Effector memory CD4-positive, alpha-beta T cell (primary cell): ENCODE measurements around the gene PERP.
A peak's percentile ranks its signal among the peaks of the same experiment; 100 is the strongest.

Experiments used
- DNase-seq, 3 donors: peaks; one replicate each; pipeline ENCODE4 v3.0.0-alpha.2; 2020
- H3K27ac ChIP-seq: 2 replicates; pipeline ENCODE4 v1.7.0; 2013; ENCODE audit warnings: mild to moderate bottlenecking, low read length, moderate library complexity; ENCODE audit not compliant: insufficient read depth, poor library complexity, severe bottlenecking
- H3K27me3 ChIP-seq: replicated peaks from 2 replicates; pipeline ENCODE4 v1.7.0; 2013; ENCODE audit warnings: mild to moderate bottlenecking, low read length; ENCODE audit not compliant: insufficient read depth, control insufficient read depth, poor library complexity, severe bottlenecking
- H3K36me3 ChIP-seq: 2 replicates; pipeline ENCODE4 v1.7.0; 2013; ENCODE audit warnings: mild to moderate bottlenecking, low read length, moderate library complexity; ENCODE audit not compliant: control insufficient read depth, insufficient read depth
- H3K4me1 ChIP-seq: 2 replicates; pipeline ENCODE4 v1.7.0; 2013; ENCODE audit warnings: low read length, mild to moderate bottlenecking; ENCODE audit not compliant: control insufficient read depth, insufficient read depth, poor library complexity, severe bottlenecking
- H3K4me3 ChIP-seq: 2 replicates; pipeline ENCODE4 v1.7.0; 2013; ENCODE audit warnings: low read length, low read depth, mild to moderate bottlenecking; ENCODE audit not compliant: insufficient read depth, poor library complexity, severe bottlenecking
- H3K9me3 ChIP-seq: 2 replicates; pipeline ENCODE4 v1.7.0; 2013; ENCODE audit warnings: mild to moderate bottlenecking, low read length, moderate library complexity; ENCODE audit not compliant: control insufficient read depth

Gene PERP

DNA sequence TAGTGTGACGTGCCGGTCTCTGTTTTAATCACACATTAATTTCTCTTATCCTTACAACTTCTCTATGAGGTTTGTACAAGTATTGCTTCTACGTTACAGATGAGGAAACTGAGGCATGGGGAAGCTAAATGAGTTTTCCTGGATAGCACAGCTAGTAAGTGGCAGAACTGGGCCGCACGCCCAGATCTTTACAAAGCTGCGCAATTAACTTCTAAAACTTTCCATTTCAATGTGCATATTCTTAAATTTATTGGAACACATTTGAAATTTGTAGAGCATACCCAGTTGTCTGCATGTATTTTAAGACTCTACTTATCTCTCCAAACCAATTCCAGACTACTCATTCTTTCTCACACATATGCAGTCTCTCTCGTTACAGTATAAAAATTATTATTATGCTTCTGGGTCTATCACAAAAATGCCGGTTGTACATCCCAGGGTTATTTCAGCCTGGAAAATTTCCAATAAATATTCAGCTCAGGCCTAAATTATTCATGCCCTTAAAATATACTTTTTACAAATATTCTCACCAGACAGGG is 10.2 kb upstream of the PERP start:
- H3K9me3 ChIP-seq: no peaks in the 10 kb centered on the region
- H3K27me3 ChIP-seq: no peaks in the 10 kb centered on the region
- H3K27ac ChIP-seq: no peak overlapping the region
- no peak overlapping the region for H3K4me3 ChIP-seq
- no peak for DNase-seq
- H3K4me1 ChIP-seq: no peaks in the 10 kb centered on the region
- H3K36me3 ChIP-seq: no peaks in the 10 kb centered on the region

DNA sequence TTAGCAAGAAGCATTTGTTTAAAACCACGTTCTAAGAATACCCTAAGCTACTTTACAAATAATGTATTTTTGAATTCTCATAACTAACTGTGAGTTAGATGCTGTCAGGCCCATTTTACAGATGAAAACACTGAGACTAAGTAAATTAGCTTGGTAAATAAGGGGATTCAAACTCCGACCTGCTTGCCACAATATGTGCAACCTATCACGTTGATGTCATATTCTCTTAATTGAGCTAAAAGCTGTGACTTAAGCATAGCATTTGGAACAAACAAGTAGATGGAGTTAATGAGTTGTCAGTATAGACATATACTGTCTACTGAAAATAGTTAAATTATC is 9.4 kb upstream of the PERP start:
- Histone ChIP-seq H3K4me1 (no peaks in the 10 kb centered on the region), H3K27ac (no peak overlapping the region), H3K27me3 (no peaks in the 10 kb centered on the region), H3K9me3 (no peaks in the 10 kb centered on the region), H3K36me3 (no peaks in the 10 kb centered on the region), H3K4me3 (no peak overlapping the region)
- DNase-seq: no peak

- H3K27me3 ChIP-seq: no peaks in the 10 kb centered on the region
- no peak overlapping the region for H3K4me3 ChIP-seq
- H3K9me3 ChIP-seq: no peaks in the 10 kb centered on the region
- no peaks in the 10 kb centered on the region for H3K36me3 ChIP-seq
- H3K4me1 ChIP-seq: no peaks in the 10 kb centered on the region
- no peak overlapping the region for H3K27ac ChIP-seq
- DNase-seq: peak in 2 of 3 donors; percentile 12 to 34
Observed at GRCh38 chr6:138115877-138116660, 8.8 kb upstream of the PERP start.

DNA sequence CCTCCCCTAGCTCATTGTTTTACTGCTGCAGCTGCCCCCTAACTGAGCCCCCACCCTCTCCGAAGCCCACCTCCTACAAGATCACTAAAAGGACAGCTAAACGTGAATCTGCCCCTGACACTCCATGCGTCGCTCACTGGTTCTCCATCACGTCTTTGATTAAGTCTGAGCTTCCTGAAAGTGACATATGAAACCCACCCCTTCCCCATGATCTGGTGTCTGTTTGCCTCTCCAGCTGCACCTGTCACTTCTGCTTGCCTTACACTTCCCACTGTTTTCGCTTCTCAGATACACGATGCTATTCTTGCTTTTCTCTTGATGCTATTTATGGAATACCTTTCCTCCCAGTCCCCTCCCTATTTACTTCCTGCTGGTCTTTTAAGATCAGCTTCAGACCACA is 8.0 kb upstream of the PERP start:
- DNase-seq: no peak
- H3K9me3 ChIP-seq: no peaks in the 10 kb centered on the region
- H3K27me3 ChIP-seq: no peaks in the 10 kb centered on the region
- H3K4me3 ChIP-seq: no peak overlapping the region
- H3K36me3 ChIP-seq: no peaks in the 10 kb centered on the region
- no peak overlapping the region for H3K27ac ChIP-seq
- no peaks in the 10 kb centered on the region for H3K4me1 ChIP-seq

DNA sequence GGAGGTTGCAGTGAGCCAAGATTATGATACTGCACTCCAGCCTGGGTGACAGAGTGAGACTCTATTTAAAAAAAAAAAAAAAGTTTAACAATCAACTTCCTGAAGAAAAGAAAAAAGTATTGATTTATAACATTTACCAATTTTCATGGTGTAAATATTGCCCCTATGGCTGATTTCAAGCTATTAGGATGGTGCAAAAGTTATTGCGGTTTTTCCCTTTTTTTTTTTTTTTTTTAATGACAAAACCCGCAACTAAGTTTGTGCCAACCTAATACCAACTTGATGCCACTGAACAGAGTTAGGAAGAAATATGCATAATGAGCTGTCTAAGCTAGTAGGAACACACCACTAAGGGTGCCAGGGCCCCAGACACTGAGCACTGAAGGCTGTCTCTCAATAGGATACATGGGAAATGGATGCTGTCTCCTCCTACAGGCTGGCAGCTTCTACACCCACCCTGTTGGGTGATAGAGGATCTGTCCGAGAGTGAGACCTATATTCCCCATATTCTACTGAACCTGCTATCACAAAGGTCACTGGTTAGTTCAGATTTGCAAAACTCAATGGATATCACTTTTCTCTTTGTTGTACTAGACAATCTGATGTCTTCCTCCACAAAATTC is 6.5 kb upstream of the PERP start:
- Histone ChIP-seq H3K27ac (no peak overlapping the region), H3K4me1 (no peaks in the 10 kb centered on the region), H3K9me3 (no peaks in the 10 kb centered on the region), H3K27me3 (no peaks in the 10 kb centered on the region), H3K4me3 (no peak overlapping the region), H3K36me3 (no peaks in the 10 kb centered on the region)
- DNase-seq: no peak

- no peaks in the 10 kb centered on the region for H3K27me3 ChIP-seq
- H3K36me3 ChIP-seq: no peaks in the 10 kb centered on the region
Observed at GRCh38 chr6:138110229-138110628, 3.0 kb upstream of the PERP start.

GRCh38 chr6:138109042-138109997 is 2.1 kb upstream of the PERP start:
- peak; percentile 54 to 63 (median 55) for DNase-seq
- Histone ChIP-seq H3K4me1 (peaks cover 20% of the 10 kb centered on the region), H3K27ac (no peak overlapping the region), H3K9me3 (no peaks in the 10 kb centered on the region), H3K36me3 (no peaks in the 10 kb centered on the region), H3K27me3 (no peaks in the 10 kb centered on the region), H3K4me3 (no peak overlapping the region)

More at GRCh38 chr6:138110229-138110628, 3.0 kb upstream of the PERP start:
- Histone ChIP-seq H3K4me1 (peaks cover 20% of the 10 kb centered on the region), H3K4me3 (no peak overlapping the region), H3K27ac (no peak overlapping the region), H3K9me3 (no peaks in the 10 kb centered on the region)
- no peak for DNase-seq

- H3K4me3 ChIP-seq: peak overlapping the region; percentile 63
- H3K9me3 ChIP-seq: no peaks in the 10 kb centered on the region
- DNase-seq: no peak
- H3K36me3 ChIP-seq: no peaks in the 10 kb centered on the region
- H3K4me1 ChIP-seq: peaks cover 20% of the 10 kb centered on the region
- no peaks in the 10 kb centered on the region for H3K27me3 ChIP-seq
- no peak overlapping the region for H3K27ac ChIP-seq
Observed at GRCh38 chr6:138107752-138108592, 753 bp upstream of the PERP start.

- Histone ChIP-seq H3K9me3 (no peaks in the 10 kb centered on the region), H3K36me3 (no peaks in the 10 kb centered on the region), H3K4me1 (peaks cover 20% of the 10 kb centered on the region), H3K4me3 (peak overlapping the region; percentile 63), H3K27me3 (no peaks in the 10 kb centered on the region), H3K27ac (no peak overlapping the region)
- DNase-seq: no peak
Observed at GRCh38 chr6:138106665-138107077, 548 bp downstream of the PERP start.
